Activated naive CD4-positive, alpha-beta T cell treated with anti-CD3 and anti-CD28 coated beads, Interleukin-2, amount 10 ng/mL, durations not matched to agents 7 days and 5 days (primary cell): ENCODE results near the gene BFSP1.

Source experiments
- CTCF ChIA-PET: fragments of 350-600 bp; sonication (Branson Sonifier 250); formaldehyde crosslinking; loops from one replicate; lab custom pipeline; 2021; ENCODE audit warnings: antibody characterized with exemption; lab: Charles Lee
- DNase-seq: peaks from one replicate; pipeline ENCODE4 v3.0.0-alpha.2; 2020
- H3K27ac Mint-ChIP-seq: one replicate; pipeline ENCODE4 v1.8.0; 2021; ENCODE audit warnings: mild to moderate bottlenecking, moderate library complexity, mixed read lengths
- H3K27me3 Mint-ChIP-seq: one replicate; pipeline ENCODE4 v1.8.0; 2021; ENCODE audit warnings: mild to moderate bottlenecking, mixed read lengths
- H3K36me3 Mint-ChIP-seq: one replicate; pipeline ENCODE4 v1.8.0; 2021; ENCODE audit warnings: mixed read lengths
- H3K4me1 Mint-ChIP-seq: one replicate; pipeline ENCODE4 v1.8.0; 2021; ENCODE audit warnings: mixed read lengths
- H3K4me3 Mint-ChIP-seq: one replicate; pipeline ENCODE4 v1.8.0; 2021; ENCODE audit warnings: mild to moderate bottlenecking, moderate library complexity, mixed read lengths
- H3K9me3 Mint-ChIP-seq: one replicate; pipeline ENCODE4 v1.8.0; 2021; ENCODE audit warnings: mixed read lengths

BFSP1 gene

DNA sequence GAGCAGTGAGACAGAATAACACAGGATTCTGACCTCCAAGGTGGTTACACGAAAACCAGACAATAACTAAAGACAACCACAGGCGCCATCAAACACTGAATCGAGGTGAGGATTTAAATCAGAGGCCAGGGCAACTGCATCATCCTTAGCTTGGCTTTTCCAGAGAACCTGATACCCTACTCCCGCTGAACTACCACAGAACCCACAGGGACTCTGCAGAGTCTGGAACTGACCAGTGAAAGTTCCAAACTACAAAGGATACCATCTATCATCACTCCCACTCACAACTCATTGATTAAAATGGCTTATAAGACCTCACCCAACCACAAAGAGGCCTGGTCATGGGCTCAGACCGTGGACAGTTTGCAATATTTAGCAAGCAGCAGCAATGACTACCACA lies 85.0 kb downstream of the BFSP1 start:
- H3K27me3 Mint-ChIP-seq = peaks cover 18% of the 10 kb centered on the region
- DNase-seq = no peak
- H3K9me3 Mint-ChIP-seq = peaks cover 2% of the 10 kb centered on the region
- H3K4me3 Mint-ChIP-seq = no peak overlapping the region
- CTCF ChIA-PET = no interaction called here
- H3K36me3 Mint-ChIP-seq = no peaks in the 10 kb centered on the region
- no peaks in the 10 kb centered on the region for H3K4me1 Mint-ChIP-seq
- no peak overlapping the region for H3K27ac Mint-ChIP-seq

DNA sequence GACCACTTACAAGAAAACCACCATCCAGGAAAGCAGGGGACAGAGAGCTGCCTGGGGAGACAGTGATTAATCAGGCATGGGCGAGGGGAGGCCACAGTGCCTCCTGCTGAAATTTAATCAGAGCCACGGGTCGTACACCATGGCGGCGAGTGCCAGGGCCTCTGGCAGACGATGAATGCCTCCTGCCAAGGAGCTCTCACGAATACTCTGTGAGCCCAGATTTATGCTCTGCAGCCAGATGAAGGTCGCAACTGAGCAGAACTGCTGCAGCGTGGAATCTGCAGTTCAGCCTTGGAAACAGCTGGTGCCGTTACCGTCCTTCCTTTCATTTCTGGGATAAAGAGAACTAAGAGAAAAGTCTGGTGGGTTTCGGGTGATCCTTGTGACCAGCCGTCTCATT lies 85.6 kb downstream of the BFSP1 start:
- CTCF ChIA-PET = no interaction called here
- Mint-ChIP-seq H3K27me3 (peaks cover 23% of the 10 kb centered on the region), H3K27ac (no peak overlapping the region), H3K4me1 (no peaks in the 10 kb centered on the region), H3K36me3 (no peaks in the 10 kb centered on the region), H3K4me3 (no peak overlapping the region), H3K9me3 (peaks cover 2% of the 10 kb centered on the region)
- no peak for DNase-seq

DNA sequence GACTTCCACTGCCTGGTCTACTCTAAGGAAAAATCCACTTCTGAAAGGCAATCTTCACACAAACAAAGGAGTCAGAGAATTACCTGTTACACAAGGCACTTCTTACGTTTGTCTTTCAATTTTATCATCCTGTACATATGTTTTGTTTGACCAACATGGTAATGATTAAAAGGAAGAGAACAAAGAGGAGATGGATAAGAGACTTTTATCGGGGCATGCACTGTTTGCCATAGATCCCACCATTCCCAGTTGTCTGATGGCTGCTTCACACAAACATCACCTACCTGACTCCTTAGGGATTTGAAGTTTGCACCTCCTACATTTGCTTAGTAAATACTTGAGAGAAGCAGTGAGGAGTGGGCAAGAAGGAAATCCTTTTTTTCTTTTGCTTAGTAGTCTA lies 87.1 kb downstream of the BFSP1 start:
- no peak for DNase-seq
- H3K4me3 Mint-ChIP-seq = no peak overlapping the region

More for the DNA sequence above, 87.1 kb downstream of the BFSP1 start:
- CTCF ChIA-PET = no interaction called here
- Mint-ChIP-seq H3K36me3 (no peaks in the 10 kb centered on the region), H3K27ac (no peak overlapping the region), H3K4me1 (no peaks in the 10 kb centered on the region), H3K9me3 (peaks cover 2% of the 10 kb centered on the region), H3K27me3 (peaks cover 22% of the 10 kb centered on the region)
